SKM-1 (cell line): ENCODE data around the gene PACRG.
"Not testable (repeated sequence)": the region's sequence is repeated elsewhere in the genome, so short reads cannot be mapped to it uniquely, and the experiment has no call there.

Source experiments
- DNase-seq: peaks from one replicate; lab custom pipeline; 2025; ENCODE audit not compliant: unreplicated experiment; lab: John Stamatoyannopoulos, UW

PACRG gene

DNA sequence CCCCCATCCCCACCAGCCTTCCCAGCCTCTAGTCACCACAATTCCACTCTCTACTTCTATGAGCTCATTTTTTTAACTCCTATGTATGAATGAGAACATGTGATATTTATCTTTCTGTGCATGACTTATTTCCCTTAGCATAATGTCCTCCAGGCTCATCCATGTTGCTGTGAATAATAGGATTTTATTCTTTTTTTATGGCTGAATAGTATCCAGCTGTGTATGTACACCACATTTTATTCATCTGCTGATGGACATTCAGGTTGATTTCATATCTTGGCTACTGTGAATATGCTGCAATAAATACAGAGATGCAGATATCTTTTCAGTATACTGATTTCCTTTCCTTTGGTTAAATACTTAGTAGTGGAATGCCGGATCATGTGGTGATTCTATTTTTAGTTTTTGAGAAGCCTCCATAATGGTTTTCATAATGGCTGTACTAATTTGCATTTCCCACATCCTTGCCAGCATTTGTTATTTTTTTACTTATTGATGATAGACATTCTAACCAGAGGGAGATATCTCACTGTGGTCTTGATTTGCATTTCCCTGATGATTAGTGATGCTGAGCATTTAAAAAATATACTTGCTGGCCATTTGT lies 194.9 kb downstream of the PACRG start:
- DNase-seq, result no peak

DNA sequence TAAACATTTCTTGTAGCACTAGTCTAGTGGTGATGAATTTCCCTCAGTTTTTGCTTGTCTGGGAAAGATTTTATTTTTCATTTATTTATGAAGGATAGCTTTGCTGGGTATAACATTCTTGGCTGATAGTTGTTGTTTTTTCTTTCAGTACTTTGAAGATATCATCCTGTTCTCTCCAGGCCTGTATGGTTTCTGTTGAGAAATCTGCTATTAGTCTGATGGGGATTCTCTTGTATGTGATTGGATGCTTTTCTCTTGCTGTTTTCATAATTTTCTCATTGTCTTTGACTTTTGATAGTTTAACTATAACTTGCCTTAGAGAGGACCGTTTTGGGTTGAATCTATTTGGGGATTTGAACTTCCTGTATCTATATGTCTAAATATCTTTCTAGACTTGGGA lies 207.1 kb downstream of the PACRG start:
- DNase-seq, result no peak

DNA sequence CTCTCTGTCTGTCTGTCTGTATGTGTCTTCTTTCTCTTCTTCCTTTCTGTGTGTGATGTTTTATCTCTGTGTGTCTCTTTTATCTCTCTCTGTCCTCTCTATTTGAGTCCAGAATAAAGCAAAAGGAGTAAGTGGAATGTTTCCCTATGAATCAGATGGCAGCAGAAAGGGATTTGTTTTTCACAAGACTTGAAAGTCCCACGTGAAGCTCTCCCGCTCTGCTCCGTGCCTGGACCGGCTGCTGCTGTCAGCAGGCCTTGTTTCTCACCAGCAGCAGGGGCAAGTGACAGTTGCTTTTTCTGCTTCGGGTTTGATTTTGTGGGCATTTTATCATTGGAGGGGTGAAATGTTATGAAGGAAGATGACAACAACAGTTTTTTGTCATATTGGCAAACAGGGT lies 212.7 kb downstream of the PACRG start:
- DNase-seq, result no peak

DNA sequence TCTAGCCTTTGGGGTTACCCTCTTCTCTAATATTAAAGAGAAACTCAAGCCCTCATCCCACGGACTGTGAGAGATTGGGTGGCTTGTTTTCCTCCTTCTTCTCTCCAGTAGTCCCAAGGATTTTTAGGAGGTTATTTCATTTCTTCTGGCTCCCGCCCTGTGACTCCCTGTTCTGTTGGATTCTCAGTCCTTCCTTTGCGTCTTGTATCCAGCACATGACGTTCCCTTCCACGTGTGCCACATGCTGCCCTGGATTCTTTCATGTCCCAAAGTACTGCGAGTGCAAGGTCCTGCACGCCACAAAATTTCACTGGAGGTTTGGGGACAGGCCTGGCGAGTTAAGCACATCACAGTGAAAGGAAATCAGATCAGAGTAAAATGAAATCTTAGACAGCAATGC lies 213.4 kb downstream of the PACRG start:
- no peak for DNase-seq

DNA sequence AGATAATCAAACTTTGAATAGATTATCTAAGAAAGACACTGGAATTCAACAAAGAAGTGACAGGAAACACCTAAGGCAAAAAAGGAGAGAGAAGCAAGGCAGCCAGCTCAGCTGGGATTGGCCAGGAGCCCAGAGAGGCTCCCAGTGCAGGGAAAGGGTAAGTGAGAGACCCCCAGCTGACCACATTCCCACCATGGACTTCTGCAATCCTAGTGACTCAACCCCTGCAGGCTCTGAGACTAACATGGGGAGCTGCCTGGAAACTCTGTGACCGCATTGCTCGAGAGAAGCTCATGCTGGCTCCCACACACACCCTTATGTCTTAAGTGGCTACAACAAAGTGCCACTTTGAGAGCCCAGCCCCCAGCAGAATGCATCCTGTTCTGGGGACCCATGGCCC lies 215.1 kb downstream of the PACRG start:
- no peak for DNase-seq

DNA sequence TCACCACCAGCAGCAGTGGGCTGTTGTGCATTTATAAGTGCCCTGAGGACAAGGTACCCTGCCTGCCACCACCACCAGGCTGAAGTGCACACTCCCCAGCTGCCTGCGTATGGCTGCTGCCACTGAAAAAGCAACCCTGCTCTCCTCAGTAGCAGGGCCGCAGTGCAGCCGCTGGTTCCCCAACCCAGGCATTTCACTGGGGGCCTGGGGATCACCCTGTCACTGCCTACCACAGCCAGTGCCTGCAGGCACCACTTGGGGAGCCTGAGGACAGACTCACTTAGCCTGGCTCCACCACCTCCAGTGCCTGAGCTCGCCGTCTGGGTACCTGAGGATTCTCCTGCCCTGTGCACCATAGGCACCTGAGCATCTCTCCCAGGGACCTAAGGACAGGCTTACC lies 215.6 kb downstream of the PACRG start:
- no peak for DNase-seq

DNA sequence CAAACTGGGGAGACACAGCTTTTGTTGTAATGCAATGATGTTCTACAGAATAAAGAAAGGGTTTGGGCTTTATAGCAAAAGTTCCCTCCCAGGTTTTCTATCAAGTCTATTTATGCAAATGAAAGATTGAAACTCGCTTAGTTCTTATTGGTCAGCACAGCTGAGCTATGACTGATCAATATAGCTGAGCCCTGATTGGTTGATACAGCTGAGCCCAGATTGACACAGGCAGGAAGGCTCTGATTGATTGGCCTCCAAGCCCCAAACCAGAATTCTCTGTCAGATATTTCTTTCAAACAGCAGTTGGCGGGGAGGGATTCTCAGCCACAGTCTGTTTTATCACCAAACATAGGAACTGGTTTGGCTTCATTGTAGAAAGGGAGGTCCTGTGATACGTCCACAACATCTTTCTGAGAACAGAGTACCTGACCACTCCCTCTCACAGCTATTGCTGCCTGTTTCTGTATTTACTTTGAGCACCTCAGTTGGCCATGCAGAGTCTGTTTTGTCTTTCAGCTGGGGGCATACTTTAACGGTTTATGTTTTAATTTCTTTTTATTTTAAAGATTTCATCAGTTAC lies 223.5 kb downstream of the PACRG start:
- DNase-seq, result no peak

DNA sequence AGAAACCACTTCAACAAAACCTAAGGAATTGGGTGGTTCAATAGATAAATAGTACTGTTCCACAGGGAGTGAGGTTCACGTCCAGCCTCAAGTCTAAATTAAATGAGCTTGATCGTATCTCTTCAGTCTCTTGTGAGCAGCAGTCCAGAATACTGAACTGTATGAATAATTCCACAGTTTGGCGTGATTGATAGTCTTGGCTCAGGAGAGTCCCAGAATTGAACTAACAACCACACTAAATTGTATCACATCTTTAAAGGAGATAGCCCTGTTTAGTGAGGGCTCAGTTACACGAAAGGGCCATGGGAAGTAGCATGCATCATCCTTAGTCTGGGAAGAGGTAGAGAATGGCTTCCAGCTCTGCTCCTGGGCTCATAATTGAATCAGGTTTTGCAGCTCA lies 224.6 kb downstream of the PACRG start:
- DNase-seq, result no peak

DNA sequence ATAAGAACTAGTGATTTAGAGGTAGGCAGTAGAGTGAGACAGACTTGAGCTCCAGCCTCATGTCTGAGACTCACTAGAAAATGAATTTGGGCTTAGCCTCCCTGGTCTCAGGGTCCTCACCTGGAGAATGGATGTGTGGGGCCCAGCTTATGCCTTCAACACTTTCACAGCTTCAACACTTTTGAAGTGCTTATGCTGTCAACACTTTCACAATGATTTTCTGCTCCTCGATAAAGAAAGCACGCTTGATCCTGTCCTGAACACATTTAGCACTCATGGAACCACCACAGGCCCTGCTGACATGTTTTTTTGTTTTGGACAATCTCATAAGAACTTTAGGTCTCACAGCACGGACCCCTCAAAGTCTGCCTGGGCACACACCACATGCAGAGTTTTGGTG lies 229.3 kb downstream of the PACRG start:
- DNase-seq, result no peak

DNA sequence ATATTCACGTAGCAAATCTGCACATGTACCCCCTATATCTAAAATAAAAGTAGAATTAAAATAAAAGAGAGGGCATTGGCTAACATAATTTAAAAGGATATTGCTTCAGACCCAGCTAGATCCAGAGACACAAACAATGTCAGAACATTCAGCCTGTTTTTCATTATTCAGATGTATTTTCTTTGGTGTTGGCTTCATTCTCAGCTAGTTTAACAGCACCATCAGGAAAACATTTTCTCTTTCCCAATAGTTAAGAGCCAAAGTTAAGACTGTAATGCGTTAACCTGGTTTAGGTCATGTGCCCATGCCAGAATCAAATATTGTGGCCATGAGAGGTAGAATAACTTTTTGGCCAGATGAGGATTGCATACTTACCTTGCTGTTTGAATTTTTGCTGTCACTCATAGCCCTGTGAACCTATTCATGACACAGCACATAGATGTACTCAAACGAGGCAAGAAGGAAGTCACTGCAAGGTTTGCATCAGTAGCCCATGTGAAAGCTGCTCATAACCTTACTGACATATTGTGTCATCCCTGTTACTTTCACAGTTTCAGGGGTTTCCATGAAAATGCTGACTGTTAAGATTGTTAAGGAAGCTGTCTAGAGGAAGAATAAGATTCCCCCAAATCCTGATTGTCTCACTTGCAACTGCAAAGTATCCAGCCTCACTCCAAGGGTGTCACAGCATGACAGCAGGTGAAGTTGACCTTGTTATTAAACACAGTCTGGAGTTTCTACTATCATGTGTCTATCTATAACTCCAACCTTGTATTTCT lies 233.1 kb downstream of the PACRG start:
- no peak for DNase-seq

DNA sequence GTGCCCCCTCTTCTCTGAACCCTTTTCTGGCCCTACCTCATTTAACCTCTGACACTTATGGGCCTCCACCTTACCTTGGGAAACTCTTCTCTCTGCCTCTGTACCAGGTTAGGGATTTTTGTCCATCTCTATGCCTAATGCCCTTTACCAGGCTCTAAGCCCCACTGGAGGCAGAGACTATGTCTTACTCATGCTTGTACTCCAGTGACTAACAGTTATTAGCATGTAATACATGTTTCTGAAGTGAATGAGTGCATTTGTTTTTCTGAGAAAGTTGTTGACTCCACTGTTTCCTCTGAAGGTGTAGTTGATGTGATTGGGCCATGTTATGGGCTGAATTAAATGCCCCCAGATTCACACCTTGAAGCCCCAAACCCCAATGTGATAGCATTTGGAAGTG lies 234.3 kb downstream of the PACRG start:
- DNase-seq, result no peak

DNA sequence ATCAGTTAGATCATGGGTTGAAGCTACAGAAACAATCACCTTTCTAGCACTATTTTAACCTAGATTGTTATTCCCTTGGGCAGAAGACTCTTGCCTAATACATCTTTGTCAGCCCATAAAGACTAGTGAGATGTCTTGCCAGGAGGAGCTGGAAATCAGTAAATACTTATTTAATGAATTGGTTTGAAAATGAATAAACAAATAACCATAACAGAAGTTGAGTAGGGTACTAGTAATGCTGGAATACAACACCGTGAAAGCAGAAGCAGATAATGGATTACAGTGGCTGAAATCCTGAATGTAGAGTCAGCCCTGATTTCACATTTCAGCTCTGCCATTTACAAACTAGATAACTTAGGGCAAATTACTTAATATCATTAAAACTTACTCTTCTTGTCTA lies 236.1 kb downstream of the PACRG start:
- DNase-seq, result no peak

DNA sequence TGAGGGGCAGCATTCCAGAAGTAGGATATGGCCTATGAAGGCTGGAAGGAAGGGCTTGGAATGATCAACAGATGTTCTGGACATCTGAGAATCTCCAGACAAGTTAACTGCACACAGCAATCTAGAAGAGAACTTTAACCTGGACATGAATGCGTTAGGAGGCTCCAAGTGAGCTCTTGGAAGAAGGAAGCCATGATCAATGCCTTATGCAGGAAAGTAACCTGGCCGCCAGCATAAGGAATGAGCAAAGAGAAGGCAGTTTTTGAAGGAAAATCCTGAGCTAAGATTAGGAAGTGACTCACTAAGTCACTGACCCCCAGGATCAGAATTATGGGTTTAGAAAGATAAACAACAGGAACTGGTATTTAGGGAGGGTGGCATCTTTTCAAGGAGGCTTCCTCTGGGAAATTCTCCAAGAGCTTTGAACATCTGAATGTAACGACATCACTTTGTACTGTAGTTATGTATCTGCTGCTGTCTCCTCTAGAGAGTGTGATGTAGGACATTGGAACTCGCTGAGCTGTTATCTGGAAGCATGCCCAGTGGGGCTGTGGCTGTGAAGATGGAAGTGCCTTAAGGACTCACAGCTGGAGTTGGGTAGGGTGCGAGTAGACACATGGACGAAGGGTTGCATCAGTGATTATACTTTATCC lies 236.8 kb downstream of the PACRG start:
- no peak for DNase-seq

DNA sequence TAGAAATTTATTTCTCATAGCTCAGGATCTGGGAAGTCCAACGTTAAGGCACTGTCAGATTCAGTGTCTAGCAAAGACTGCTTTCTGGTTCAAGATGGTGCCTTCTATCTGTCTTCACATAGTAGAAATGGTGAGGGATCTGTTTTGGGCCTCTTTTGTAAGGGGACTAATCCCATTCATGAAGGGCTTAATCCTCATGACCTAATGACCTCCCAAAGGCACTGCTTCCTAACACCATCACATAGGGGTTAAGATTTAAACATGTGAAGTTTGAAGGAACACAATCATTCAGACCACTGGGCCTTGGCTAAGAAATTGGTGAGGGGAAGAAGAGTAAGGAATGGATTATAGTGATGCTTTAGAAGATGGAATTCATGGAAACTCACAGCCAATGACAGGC lies 237.6 kb downstream of the PACRG start:
- DNase-seq, result no peak

DNA sequence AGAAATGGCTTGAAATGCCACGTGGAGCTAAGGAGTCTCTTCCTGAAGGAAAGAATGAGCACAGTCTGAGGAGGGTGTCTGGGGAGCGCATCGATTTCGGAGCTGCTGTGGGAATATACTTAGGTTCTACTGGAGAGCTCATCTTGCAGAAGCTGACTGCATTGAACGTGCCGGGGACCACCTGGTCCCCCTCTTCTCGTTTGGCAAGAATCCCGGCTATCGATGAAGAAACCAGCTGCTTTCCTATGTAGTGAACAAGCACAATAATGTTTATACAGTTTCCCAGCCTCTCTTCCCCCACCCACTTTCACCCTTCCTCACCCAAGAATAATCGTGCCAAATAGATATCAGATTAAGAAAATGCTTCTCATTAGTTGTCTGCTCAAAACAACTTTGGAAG lies 242.5 kb downstream of the PACRG start:
- DNase-seq, result no peak

DNA sequence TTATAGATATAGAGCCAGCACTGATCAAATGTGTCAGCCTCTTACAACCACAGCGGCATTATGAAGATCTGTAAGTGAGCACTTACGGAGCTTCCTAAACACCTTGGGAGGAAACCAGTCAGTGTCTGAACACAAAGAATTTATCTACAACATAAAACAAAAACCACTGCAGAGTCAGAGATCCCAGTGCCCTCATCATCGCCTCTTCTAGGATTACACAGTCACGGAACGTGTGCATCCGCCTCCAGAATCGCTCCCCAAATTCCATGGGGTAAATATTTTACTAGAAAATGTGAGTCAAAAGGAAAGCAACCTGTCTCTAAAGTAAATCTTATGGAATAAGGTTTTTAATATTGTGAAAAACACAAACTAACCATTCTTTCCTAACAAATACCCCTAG lies 243.6 kb downstream of the PACRG start:
- no peak for DNase-seq

DNA sequence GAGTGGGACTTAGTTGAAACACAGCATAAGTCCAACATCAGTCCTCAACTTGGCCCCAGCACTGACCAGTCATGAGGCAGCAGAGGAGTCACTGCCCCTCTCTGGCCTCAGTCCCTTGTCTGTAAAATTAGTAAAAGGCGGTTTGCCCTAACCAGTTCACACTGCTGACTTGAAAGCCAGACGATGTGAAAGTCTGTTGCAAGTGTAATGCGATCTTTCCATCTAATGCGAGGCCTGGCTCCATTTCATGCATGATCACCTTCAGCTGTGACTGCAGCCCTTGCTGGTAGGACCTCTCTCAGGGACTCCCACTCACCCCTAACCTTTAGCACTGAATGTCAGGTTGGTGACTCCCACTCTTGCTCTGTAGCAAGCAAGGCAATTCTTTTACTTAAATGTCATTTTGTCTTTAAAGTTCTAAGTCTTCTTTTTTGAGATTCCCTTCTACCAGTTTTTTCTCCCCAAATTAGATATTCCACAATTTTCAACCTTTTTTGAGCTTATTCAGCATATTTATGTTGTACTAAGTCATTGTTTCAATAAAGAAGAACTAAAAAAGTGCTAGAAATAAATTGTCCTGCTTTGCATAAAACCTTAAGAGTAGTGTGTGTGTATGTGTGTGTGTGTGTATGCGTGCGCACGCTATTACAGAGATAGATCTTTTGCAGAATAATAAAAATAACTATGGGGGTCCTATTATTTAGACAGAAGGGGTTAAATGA lies 245.5 kb downstream of the PACRG start:
- no peak for DNase-seq

DNA sequence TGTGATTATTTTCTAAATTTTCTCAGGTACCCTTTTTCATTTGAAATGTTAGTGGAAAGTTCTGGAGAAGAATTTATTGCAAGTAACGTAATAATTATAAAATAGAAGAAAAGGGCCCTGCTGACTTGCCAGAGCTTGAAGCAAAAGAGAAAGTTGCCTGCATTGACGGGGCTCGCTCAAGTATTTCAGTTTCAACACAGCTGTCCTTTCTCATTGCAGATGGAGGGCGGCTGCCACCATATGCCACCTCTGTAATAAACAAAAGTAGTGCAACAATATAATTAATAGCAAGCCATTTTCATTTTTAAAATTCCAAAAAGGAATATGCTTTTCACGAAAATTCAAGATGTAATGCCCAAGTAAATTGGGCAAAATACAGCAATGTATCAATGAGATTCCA lies 246.2 kb downstream of the PACRG start:
- DNase-seq, result no peak

DNA sequence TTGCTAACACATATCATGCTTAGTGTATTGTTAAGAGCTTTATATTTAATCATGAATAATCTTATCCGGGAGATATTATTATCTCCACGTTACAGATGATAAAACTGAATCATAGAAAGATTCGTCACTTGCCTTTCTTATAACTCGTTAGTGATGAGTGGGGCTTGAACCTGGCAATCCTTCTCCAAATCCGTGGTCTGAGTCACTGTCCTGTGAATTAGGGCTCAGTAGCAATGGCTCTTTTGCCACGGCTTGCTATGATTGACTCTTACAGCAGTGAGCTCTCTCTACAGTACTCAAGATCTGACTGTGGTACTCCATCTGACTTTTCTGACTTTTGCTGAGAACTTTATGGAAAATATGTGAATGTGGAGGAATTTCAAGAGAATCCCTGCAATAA lies 246.9 kb downstream of the PACRG start:
- no peak for DNase-seq

DNA sequence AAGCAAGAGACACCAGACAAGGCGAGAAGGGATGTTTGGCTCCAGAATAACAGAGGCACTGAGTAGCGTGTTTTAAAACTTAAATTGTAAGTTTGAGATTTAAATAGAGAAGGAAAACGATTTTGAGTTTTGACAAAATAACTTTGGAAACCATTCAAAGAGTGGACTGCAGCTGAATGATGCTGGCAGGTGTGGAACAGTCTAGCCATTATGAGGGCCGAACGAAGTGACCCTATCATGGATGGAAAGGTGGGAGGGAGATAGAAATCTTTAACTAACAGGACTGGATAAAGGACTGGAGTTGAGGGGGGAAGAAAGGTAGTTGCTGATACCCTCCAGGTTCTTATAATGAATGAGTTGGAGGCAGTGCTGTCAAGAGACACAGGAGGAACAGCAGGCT lies 248.4 kb downstream of the PACRG start:
- no peak for DNase-seq

DNA sequence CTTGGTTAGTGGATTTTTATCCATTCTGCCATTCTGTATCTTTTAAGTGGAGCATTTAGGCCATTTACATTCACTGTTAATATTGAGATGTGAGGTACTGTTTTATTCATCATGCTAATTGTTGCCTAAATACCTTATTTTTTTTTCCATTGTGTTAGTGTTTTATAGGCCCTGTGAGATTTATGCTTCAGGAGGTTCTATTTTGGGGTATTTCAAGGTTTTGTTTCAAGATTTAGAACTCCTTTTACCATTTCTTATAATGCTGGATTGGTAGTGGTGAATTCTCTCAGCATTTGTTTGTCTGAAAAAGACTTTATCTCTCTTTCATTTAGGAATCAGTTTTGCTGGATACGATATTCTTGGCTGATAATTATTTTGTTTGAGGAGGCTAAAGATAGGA lies 255.5 kb downstream of the PACRG start:
- DNase-seq, result not testable (repeated sequence)

DNA sequence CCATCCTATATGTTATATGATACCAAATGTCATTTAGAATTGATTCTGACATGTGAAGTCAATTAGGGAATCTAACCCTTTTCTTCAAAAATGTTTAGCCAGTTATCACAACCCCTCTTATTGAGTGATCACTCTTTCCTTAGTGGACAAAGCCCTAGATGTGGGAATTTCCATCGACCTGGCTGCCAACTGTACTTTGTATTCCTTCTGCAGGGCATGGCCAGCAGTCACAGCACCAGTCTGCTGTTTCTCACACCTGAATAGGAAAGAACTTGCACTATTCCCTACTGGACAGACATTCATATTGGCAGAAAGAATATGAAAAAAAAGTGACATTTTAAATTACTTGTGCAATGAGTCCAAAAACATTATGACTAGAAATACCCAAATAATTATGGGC lies 271.0 kb downstream of the PACRG start:
- no peak for DNase-seq
